Esophagus (tissue), 2 donors: ENCODE measurements around the gene CRIM1. TPM values are rescaled to one million over a fixed set of nuclear protein-coding genes. Genes with fewer than 3 reads are reported as not detected.
A peak's percentile ranks its signal among the peaks of the same experiment; 100 is the strongest.

Experiments
- H3K27ac ChIP-seq, 2 donors: one replicate each; pipeline ENCODE4 v1.5.1; 2013; ENCODE audit warnings: low read depth in 2 of 2, mild to moderate bottlenecking in 2 of 2, inconsistent platforms in 1 of 2, low read length in 1 of 2, moderate library complexity in 1 of 2
- H3K27me3 ChIP-seq, 2 donors: one replicate each; pipeline ENCODE4 v1.6.1; 2013; ENCODE audit warnings: low read length in 2 of 2, control low read depth in 1 of 2, mild to moderate bottlenecking in 1 of 2; ENCODE audit not compliant: insufficient read depth in 2 of 2, control insufficient read depth in 1 of 2
- H3K36me3 ChIP-seq, 2 donors: one replicate each; pipeline ENCODE4 v1.6.1; 2013; ENCODE audit warnings: low read length in 1 of 2; ENCODE audit not compliant: control insufficient read depth in 2 of 2, insufficient read depth in 2 of 2
- H3K4me1 ChIP-seq, 2 donors: one replicate each; pipeline ENCODE4 v1.6.1; 2013; ENCODE audit warnings: low read length in 1 of 2; ENCODE audit not compliant: control insufficient read depth in 2 of 2, insufficient read depth in 2 of 2
- H3K4me3 ChIP-seq, 2 donors: one replicate each; pipeline ENCODE4 v1.5.1; 2013; ENCODE audit warnings: low read length in 2 of 2, mild to moderate bottlenecking in 2 of 2, low read depth in 1 of 2, moderate library complexity in 1 of 2
- H3K9me3 ChIP-seq, 2 donors: one replicate each; pipeline ENCODE4 v1.6.1; 2013; ENCODE audit warnings: mild to moderate bottlenecking in 2 of 2, low read depth in 1 of 2, low read length in 1 of 2, moderate library complexity in 1 of 2; ENCODE audit not compliant: control insufficient read depth in 2 of 2, insufficient read depth in 1 of 2
- WGBS, 2 donors: extraction: QIAGEN DNeasy Blood & Tissue Kit; methylation state at CpG; one replicate each; pipeline ENCODE4 v1.1.7; 2013; 5-methylcytosine and 5-hydroxymethylcytosine counted together
- polyA plus RNA-seq, 2 donors: library from polyadenylated mRNA; stranded (reverse); fragments of 200-250 nt; gene quantifications; one replicate each; pipeline ENCODE4 v1.2.3, GENCODE V29; 2013
- donor health status: healthy with polysubstance abuse.
- donor health status: Bipolar disorder and iron deficiency.

Gene CRIM1
- polyA plus RNA-seq, 2 donors: 5.9 to 10.3 TPM

GRCh38 chr2:36403675-36404230 is 48.2 kb downstream of the CRIM1 start:
- no peak overlapping the region for H3K4me3 ChIP-seq
- peaks cover 5% of the 10 kb centered on the region in 2 donors for H3K4me1 ChIP-seq
- no peak overlapping the region for H3K27ac ChIP-seq
- WGBS, 2 donors: 36 to 40% methylated on average over 1 of the region's 1 CpG
- H3K27me3 ChIP-seq: no peaks in the 10 kb centered on the region
- no peaks in the 10 kb centered on the region for H3K36me3 ChIP-seq
- H3K9me3 ChIP-seq: no peaks in the 10 kb centered on the region

DNA sequence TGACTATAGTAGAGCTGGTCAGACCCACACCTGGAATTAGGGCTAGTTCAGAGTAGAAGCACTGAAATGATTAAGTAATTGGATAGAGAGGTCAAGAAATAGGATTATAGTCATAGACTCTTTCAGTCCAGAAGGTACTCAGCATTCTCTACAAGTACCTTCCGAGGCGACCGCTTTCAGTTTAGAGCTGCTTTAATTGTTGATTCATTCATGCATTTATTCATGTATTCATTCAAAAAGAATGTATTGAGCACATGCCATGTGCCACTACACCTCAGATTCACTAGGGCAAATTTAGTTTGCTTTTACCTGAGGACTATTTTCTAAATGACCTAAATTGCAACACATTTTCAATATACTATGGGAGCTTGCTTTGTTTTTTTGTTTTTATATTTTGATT is 48.7 kb downstream of the CRIM1 start:
- Histone ChIP-seq H3K9me3 (no peaks in the 10 kb centered on the region), H3K27me3 (no peaks in the 10 kb centered on the region), H3K4me1 (peaks cover 5 to 6% of the 10 kb centered on the region in 2 donors), H3K36me3 (no peaks in the 10 kb centered on the region), H3K4me3 (no peak overlapping the region), H3K27ac (no peak overlapping the region)
- WGBS, 2 donors: 62 to 66% methylated on average over 3 of the region's 3 CpGs

DNA sequence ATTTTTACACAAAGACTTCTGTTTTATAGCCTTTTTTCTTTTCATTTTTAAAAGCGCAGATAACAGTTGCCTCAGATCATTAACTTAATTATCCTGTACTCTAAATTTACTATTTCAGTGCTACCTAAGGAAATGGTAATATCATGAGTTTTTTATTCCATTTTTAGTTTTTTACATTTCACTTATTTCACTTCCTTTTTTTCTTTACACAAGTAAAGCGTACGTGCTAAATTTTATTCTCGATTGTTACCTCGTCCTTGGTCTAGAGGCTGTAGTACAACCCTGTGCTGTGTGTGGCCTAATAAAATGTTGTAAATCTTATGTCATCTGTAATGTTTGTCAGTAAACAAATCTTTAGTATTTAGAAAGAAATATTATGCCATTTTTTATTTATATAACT is 49.2 kb downstream of the CRIM1 start:
- Histone ChIP-seq H3K4me1 (peaks cover 5 to 7% of the 10 kb centered on the region in 2 donors), H3K4me3 (no peak overlapping the region), H3K27me3 (no peaks in the 10 kb centered on the region), H3K36me3 (no peaks in the 10 kb centered on the region), H3K9me3 (no peaks in the 10 kb centered on the region), H3K27ac (no peak overlapping the region)
- WGBS, 2 donors: 79 to 86% methylated on average over 5 of the region's 5 CpGs

- Histone ChIP-seq H3K4me1 (peaks cover 5 to 7% of the 10 kb centered on the region in 2 donors), H3K4me3 (no peak overlapping the region), H3K27me3 (no peaks in the 10 kb centered on the region), H3K27ac (no peak overlapping the region), H3K36me3 (no peaks in the 10 kb centered on the region), H3K9me3 (no peaks in the 10 kb centered on the region)
- 85 to 90% methylated on average over 5 of the region's 5 CpGs for WGBS, 2 donors
Measured at GRCh38 chr2:36405183-36405582, 49.6 kb downstream of the CRIM1 start.

DNA sequence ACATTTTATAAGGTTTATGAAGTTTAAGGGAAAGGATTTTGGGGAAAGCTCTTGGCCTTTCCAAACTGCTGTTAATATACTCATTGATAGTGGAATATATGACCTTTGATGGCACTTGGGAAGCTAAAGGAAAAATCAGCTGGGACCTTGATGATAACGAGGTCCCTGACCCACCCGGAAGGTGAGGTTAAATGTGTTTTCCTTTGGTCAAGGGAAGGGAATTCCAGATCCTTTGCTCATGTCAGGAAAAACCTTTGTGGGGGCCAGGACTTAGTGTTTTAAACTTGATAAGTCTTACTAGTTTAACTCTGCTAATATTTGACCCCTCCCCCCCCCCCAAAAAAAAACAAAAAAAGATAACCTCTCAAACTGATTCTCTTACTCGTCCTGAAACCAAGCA is 50.7 kb downstream of the CRIM1 start:
- Histone ChIP-seq H3K9me3 (no peaks in the 10 kb centered on the region), H3K27ac (no peak overlapping the region), H3K27me3 (no peaks in the 10 kb centered on the region), H3K4me1 (peaks cover 5 to 7% of the 10 kb centered on the region in 2 donors), H3K36me3 (no peaks in the 10 kb centered on the region), H3K4me3 (no peak overlapping the region)
- WGBS, 2 donors: 72 to 79% methylated on average over 3 of the region's 3 CpGs

DNA sequence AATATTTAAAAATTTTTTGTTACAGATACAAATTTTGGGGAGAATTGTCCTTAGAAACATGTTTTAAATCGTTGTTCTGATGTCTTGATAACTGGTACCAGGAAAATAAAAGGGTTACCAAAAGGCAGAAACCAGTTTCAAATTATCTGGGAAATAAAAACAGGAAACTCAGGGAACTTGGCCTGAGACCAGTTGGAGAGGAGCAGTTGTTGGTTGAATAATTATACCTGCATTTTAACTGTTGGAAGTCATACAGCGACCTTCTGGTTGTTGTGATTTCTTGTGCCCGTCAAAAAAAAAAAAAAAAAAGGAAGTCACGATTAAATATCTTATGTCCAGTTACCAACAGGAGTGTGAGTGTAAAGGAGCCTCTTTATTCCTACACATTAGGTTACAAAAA is 51.8 kb downstream of the CRIM1 start:
- no peak overlapping the region for H3K4me3 ChIP-seq
- peak overlapping the region in 1 of 2 donors; percentile 42 for H3K27ac ChIP-seq
- no peaks in the 10 kb centered on the region for H3K27me3 ChIP-seq
- H3K4me1 ChIP-seq: peaks cover 5 to 7% of the 10 kb centered on the region in 2 donors
- no peaks in the 10 kb centered on the region for H3K9me3 ChIP-seq
- WGBS, 2 donors: 30 to 35% methylated on average over 4 of the region's 4 CpGs
- no peaks in the 10 kb centered on the region for H3K36me3 ChIP-seq

DNA sequence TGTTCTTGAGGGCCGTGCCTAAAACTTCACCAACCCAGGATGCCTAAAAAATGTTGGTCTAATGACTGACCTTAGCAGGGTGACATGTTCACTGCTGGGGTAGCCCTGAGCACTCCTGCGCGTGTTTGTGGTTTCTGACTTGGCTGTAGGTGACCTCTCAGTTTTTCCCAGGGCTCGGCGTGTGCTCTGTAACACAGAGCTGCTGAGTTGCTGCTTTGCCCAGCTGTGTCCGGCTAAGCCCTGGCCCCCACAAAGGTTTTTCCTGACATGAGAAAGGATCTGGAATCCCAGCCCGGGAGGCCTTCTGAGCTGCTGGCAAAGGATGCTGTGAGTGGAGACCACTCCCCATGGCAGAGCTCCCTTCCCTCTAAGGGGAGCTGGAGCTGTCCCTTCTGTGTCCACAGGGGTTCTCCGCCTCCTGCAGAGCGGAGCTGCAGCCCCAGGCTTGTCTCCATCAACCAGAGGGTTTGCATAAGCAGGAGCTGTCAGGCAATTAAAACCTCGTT is 52.7 kb downstream of the CRIM1 start:
- Histone ChIP-seq H3K4me3 (peak overlapping the region in 1 of 2 donors; percentile 1), H3K9me3 (no peaks in the 10 kb centered on the region), H3K27ac (peak overlapping the region; percentile 55 to 70), H3K4me1 (peaks cover 5 to 7% of the 10 kb centered on the region in 2 donors), H3K36me3 (no peaks in the 10 kb centered on the region), H3K27me3 (no peaks in the 10 kb centered on the region)
- 44 to 54% methylated on average over 10 of the region's 10 CpGs for WGBS, 2 donors

DNA sequence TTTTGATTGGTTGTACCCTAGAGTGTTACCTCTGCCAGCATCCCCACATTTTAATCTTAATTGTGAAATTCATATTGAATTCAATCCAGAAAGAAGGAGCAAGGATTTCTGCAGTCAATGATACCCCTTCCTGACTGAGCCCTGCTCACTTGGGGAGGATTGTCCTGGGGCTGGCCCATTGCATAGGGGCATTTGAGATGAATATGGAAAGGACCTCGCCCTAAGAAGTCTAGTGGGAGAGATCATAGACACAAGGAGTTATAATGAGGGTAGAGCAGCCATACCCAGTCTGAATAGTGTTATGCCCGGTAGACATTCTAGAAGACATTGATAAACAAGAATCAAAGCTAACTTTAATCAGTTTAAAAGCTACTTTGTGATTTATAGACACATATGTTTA is 53.8 kb downstream of the CRIM1 start:
- H3K27me3 ChIP-seq: no peaks in the 10 kb centered on the region
- peaks cover 5 to 7% of the 10 kb centered on the region in 2 donors for H3K4me1 ChIP-seq
- peak overlapping the region in 1 of 2 donors; percentile 7 for H3K27ac ChIP-seq
- 82 to 83% methylated on average over 2 of the region's 2 CpGs for WGBS, 2 donors
- H3K4me3 ChIP-seq: no peak overlapping the region
- no peaks in the 10 kb centered on the region for H3K36me3 ChIP-seq
- no peaks in the 10 kb centered on the region for H3K9me3 ChIP-seq

DNA sequence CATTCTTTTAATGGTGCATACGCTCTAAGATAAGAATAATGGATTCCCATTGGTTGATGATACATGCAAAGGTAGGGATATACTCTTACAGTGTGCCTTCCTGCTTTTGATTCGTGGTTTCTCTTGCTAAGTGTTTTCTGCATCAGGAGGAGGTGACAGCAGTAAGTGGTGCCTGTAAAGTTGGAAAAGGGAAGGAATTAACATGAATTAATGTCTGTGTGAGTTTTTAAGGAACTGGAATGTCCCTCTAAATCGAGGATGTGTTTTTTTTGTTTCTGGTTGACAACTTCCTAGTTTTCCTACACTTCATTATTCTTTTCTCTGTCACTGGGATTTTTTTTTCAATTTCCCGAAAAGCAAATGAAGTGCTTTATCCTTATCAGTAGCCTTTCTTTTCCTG is 54.4 kb downstream of the CRIM1 start:
- Histone ChIP-seq H3K27ac (no peak overlapping the region), H3K36me3 (no peaks in the 10 kb centered on the region), H3K9me3 (no peaks in the 10 kb centered on the region), H3K4me3 (no peak overlapping the region), H3K27me3 (no peaks in the 10 kb centered on the region), H3K4me1 (peaks cover 5 to 7% of the 10 kb centered on the region in 2 donors)
- WGBS, 2 donors: 56 to 61% methylated on average over 4 of the region's 4 CpGs

- WGBS, 2 donors: 70 to 75% methylated on average over 4 of the region's 4 CpGs
Measured at GRCh38 chr2:36410681-36411080, 55.1 kb downstream of the CRIM1 start.

More at GRCh38 chr2:36410681-36411080, 55.1 kb downstream of the CRIM1 start:
- Histone ChIP-seq H3K4me1 (peaks cover 6 to 7% of the 10 kb centered on the region in 2 donors), H3K27me3 (no peaks in the 10 kb centered on the region), H3K9me3 (no peaks in the 10 kb centered on the region), H3K4me3 (no peak overlapping the region), H3K27ac (no peak overlapping the region), H3K36me3 (no peaks in the 10 kb centered on the region)
